Neural crest cell (in vitro differentiated cells): ENCODE data around the gene MARCHF4. TPM values are rescaled to one million over a fixed set of nuclear protein-coding genes. Genes with fewer than 3 reads are reported as not detected.

Experiments used
- DNase-seq: peaks from one replicate; pipeline ENCODE4 v3.0.0; 2021; ENCODE audit warnings: low read depth, mixed read lengths, low spot score
- H3K27ac Mint-ChIP-seq: one replicate; pipeline ENCODE4 v1.8.0; 2021; ENCODE audit warnings: mild to moderate bottlenecking, mixed read lengths; ENCODE audit not compliant: unreplicated experiment
- H3K27me3 Mint-ChIP-seq: 2 replicates; pipeline ENCODE4 v1.8.0; 2021; ENCODE audit warnings: low read depth, mild to moderate bottlenecking, mixed read lengths
- H3K36me3 Mint-ChIP-seq: 2 replicates; pipeline ENCODE4 v1.8.0; 2021; ENCODE audit warnings: low read depth, mild to moderate bottlenecking, mixed read lengths
- H3K4me1 Mint-ChIP-seq: 2 replicates; pipeline ENCODE4 v1.8.0; 2021; ENCODE audit warnings: mixed read lengths
- H3K4me3 Mint-ChIP-seq: one replicate; pipeline ENCODE4 v1.8.0; 2021; ENCODE audit warnings: mild to moderate bottlenecking, mixed read lengths
- H3K9me3 Mint-ChIP-seq: 2 replicates; pipeline ENCODE4 v1.8.0; 2021; ENCODE audit warnings: mixed read lengths
- long read RNA-seq: library from polyadenylated mRNA; unstranded; transcript quantifications from one replicate; pipeline ENCODE4 v2.0.0, GENCODE V29; 2020
- total RNA-seq: library from RNA; stranded (reverse); gene quantifications from 2 replicates; pipeline ENCODE4 v1.2.1, GENCODE V29; 2021
- TF ChIP-seq, protein P1 (sequence below): fragments of 200-600 bp; sonication (generic); conservative IDR thresholded peaks from 2 replicates; pipeline ENCODE4 v1.5.0; 2021; ENCODE audit warnings: antibody characterized with exemption, mild to moderate bottlenecking

Gene MARCHF4, protein sequence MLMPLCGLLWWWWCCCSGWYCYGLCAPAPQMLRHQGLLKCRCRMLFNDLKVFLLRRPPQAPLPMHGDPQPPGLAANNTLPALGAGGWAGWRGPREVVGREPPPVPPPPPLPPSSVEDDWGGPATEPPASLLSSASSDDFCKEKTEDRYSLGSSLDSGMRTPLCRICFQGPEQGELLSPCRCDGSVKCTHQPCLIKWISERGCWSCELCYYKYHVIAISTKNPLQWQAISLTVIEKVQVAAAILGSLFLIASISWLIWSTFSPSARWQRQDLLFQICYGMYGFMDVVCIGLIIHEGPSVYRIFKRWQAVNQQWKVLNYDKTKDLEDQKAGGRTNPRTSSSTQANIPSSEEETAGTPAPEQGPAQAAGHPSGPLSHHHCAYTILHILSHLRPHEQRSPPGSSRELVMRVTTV
- total RNA-seq, result 0.86 and 1.2 TPM in 2 replicates
- long read RNA-seq, result 0 reads

DNA sequence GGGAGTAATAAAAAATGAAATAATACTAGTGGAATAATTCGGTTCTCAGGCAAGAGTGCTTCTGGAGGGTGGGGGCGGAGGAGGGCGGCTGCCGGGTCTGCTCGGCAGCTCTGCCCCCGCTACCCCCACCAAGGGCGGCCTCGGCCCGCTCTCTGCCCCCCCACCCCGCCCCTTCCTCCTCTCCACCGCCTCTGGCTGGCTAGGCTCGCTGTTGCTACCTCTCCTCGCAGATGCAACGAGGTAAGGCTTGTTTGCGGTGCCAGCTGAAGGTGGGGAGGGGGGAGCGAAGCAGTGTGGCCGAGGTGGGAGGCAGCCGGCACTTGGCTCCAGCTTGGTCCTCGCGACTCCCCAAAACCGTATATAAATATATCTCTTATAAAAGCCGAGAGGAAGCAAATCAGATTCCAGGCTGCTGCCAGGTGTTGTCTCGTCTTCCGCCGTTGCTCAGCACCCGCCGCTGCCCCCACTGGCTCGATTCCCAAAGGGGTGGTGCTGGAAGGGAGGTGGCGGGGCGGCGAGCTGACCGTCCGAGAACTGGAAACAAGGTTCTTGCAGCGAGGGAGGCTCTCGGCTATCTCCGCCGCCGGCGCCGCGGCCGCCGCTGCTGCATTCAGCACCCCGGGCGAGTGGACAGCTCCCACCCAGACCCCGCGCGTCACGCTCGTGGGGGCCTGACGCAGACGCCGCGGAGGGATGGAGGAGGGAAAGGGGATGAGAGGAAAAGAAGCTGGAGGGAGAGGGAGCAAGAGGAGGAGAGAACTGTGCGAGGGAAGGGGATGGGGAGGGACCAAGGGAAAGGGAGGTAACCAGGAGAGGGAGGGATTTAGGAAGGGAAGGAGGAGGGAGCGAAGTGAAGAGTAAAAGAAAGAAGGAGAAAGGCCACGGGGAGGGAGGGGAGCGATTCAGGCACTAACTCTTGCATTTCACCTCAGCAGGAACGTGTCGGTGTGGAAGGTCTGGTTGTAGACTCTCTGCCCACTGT, at the start of gene MARCHF4:
MARCHF4 (minus strand) TSS at position 763 of the 982 bp plus-strand sequence. CDS start 2,223 bp downstream, outside the sequence.
- H3K36me3 Mint-ChIP-seq, result no peaks in the 10 kb centered on the region
- no peaks in the 10 kb centered on the region for H3K9me3 Mint-ChIP-seq
- peak; percentile 87 for DNase-seq
- peak within 1 kb of the TSS; percentile 78 for H3K4me3 Mint-ChIP-seq
- no peak within 1 kb of the TSS for H3K27ac Mint-ChIP-seq
- H3K27me3 Mint-ChIP-seq, result peaks cover 89% of the 10 kb centered on the region
- TF ChIP-seq, protein P1, sequence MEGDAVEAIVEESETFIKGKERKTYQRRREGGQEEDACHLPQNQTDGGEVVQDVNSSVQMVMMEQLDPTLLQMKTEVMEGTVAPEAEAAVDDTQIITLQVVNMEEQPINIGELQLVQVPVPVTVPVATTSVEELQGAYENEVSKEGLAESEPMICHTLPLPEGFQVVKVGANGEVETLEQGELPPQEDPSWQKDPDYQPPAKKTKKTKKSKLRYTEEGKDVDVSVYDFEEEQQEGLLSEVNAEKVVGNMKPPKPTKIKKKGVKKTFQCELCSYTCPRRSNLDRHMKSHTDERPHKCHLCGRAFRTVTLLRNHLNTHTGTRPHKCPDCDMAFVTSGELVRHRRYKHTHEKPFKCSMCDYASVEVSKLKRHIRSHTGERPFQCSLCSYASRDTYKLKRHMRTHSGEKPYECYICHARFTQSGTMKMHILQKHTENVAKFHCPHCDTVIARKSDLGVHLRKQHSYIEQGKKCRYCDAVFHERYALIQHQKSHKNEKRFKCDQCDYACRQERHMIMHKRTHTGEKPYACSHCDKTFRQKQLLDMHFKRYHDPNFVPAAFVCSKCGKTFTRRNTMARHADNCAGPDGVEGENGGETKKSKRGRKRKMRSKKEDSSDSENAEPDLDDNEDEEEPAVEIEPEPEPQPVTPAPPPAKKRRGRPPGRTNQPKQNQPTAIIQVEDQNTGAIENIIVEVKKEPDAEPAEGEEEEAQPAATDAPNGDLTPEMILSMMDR, result no peak
- H3K4me1 Mint-ChIP-seq, result peaks cover 12% of the 10 kb centered on the region

DNA sequence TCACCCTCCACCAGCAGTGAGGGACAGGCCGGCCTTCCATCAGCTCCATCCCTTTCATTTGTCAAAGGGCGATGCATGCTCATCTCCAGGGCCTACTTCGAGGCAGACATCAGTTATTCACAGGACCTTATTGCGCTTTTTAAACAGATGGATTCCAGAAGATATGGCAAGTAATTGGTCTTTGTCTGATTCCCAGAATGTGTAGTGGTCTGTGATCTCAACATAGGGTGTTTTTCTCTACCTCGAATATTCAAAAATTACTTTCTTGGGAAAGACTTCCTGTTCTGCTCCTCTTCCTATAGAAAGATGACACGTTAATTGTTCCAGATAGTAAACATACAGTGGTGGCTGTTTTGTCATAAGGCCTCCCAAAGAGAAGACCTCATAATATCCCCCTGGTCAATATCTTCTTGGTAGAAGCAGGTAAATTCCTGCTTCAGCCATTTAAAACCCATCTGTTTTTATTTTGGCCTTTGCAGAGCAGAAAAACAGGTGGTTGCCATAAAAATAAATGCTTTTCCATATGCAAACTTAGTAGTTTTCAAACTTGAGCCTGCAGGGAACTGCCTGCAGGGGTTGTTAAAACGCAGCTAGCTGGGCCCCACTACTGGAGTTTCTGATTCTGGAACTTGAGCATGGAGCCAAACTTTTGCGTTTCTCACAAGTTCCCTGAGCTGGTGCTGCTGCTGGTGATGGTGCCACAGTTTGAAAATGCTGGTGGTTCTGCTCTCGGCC, 48.3 kb upstream of the MARCHF4 start:
- Mint-ChIP-seq H3K27ac (peak overlapping the region; percentile 15), H3K9me3 (no peaks in the 10 kb centered on the region), H3K36me3 (peaks cover 34% of the 10 kb centered on the region), H3K4me3 (no peak overlapping the region), H3K27me3 (no peaks in the 10 kb centered on the region), H3K4me1 (peaks cover 6% of the 10 kb centered on the region)
- TF ChIP-seq, protein P1, result no peak
- no peak for DNase-seq

DNA sequence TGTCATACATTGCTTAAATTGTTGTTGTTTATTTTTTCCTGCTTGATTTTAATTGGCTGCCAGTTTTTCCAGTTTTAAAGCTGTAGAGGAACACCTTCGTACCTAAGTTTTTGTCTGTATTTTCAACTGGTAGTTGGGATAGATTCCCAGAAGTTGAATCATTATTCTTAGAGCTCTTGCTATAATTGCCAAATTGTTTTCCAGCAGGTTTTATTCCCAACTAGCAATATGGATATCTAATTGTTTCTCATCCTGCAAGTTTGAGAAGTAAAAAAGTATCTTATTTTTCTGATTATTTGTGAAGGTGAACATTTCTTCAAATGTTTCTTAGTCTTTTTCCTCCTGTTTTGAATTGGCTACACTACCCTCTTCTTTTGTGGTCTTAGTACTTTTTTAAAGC, 46.7 kb upstream of the MARCHF4 start:
- H3K9me3 Mint-ChIP-seq, result no peaks in the 10 kb centered on the region
- TF ChIP-seq, protein P1, result no peak
- H3K4me3 Mint-ChIP-seq, result no peak overlapping the region
- H3K27me3 Mint-ChIP-seq, result no peaks in the 10 kb centered on the region
- DNase-seq, result no peak
- peaks cover 6% of the 10 kb centered on the region for H3K4me1 Mint-ChIP-seq
- peaks cover 21% of the 10 kb centered on the region for H3K36me3 Mint-ChIP-seq
- no peak overlapping the region for H3K27ac Mint-ChIP-seq

DNA sequence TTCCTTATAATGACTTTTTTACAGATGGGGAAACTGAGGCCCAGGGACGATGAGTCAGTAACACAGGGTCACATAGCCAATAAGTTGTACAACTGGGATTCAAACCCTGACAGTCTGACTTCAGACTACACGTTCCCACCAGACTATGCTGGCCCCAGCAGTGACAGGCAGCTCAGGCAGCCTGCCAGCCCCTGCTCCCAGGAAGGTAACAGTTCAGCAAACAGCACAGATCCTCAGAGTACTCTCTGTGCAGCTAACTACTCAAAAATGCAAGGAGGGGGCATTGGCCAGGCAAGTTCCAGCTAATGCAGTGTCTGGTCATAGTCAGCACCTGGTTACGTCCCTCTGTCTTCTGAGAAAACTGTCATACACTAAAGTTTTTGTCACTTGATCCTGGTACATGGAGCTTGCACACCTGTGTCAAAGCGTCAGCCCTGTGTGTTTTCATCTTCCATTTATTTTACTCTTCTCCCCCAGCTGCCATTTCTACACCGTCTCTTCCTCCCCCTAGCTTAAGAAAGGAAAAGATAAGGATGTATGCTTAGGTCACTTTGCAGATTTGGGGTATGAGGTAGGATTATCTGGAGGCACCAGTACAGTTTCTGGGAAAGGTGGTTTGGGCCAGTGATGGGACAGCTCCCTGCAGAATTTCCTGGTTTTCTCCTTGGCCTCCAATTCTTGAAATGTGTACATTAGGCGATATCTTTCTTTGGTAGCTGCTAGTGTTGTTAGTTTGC, 44.5 kb upstream of the MARCHF4 start:
- peaks cover 24% of the 10 kb centered on the region for H3K4me1 Mint-ChIP-seq
- DNase-seq, result no peak
- no peaks in the 10 kb centered on the region for H3K27me3 Mint-ChIP-seq
- no peaks in the 10 kb centered on the region for H3K9me3 Mint-ChIP-seq
- TF ChIP-seq, protein P1, result no peak
- H3K27ac Mint-ChIP-seq, result no peak overlapping the region
- H3K36me3 Mint-ChIP-seq, result peaks cover 8% of the 10 kb centered on the region
- H3K4me3 Mint-ChIP-seq, result peak overlapping the region; percentile 14
